HG02981 (cell line): ENCODE results near the gene SLC27A1.
"Not testable (repeated sequence)": the region's sequence is repeated elsewhere in the genome, so short reads cannot be mapped to it uniquely, and the experiment has no call there.

Experiments
- ATAC-seq: cut with Tn5 transposase; IDR thresholded peaks from one replicate; pipeline ENCODE4 v1.9.1; 2021; ENCODE audit warnings: mild to moderate bottlenecking, moderate library complexity; ENCODE audit not compliant: unreplicated experiment

The SLC27A1 gene

DNA sequence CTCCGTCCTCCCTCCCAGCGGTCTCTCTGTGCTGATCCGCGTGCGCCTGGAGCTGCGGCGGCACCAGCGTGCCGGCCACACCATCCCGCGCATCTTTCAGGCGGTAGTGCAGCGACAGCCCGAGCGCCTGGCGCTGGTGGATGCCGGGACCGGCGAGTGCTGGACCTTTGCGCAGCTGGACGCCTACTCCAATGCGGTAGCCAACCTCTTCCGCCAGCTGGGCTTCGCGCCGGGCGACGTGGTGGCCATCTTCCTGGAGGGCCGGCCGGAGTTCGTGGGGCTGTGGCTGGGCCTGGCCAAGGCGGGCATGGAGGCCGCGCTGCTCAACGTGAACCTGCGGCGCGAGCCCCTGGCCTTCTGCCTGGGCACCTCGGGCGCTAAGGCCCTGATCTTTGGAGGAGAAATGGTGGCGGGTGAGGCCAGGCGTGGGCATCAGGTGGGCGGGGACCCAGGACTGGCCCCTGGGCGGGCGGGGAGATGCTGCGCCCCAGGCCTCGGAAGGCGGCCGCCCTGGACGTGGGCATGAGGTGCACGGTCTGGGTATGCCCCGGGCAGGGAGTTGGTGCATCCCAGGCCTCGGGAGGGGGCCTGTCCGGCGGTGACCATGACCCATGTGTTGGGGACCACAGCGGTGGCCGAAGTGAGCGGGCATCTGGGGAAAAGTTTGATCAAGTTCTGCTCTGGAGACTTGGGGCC is 16.4 kb downstream of the SLC27A1 start:
- no peak for ATAC-seq

DNA sequence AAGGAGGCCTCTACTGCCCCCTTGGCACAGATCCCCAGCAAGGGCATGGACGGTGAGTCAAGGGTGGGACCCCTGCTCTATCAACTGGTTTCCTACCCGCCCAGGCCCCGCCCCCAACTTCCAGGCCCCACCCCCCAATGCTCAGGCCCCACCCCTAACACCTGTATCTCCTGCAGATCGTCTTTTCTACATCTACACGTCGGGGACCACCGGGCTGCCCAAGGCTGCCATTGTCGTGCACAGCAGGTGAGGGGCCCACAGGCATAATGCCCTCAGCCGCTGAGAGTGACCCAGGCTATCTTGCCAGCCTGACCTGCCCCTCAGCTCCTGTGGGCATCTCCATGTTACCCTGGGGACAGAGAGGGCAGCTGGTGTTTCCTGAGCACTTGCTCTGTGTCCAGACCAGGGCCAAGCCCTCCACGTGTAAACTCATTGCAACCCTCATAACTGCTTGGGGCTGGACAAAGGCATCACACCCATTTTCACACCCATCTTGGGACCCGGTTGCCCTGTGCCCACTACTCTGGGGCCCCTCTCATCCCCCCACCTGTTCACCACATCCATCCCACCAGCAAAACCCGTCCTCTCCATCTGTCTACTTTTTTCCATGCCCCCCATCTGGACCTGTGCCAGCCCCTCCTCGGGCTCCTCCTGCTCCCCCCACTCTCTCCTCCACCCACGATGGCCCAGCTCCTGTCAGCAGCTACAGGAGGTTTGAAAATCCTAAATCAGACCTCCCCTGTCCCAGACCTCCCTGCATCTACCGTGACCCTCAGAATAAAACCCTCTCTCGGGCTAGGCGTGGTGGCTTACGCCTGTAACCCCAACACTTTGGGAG is 17.2 kb downstream of the SLC27A1 start:
- ATAC-seq: no peak

- no peak for ATAC-seq
Observed at GRCh38 chr19:17488593-17489391, 18.5 kb downstream of the SLC27A1 start.

DNA sequence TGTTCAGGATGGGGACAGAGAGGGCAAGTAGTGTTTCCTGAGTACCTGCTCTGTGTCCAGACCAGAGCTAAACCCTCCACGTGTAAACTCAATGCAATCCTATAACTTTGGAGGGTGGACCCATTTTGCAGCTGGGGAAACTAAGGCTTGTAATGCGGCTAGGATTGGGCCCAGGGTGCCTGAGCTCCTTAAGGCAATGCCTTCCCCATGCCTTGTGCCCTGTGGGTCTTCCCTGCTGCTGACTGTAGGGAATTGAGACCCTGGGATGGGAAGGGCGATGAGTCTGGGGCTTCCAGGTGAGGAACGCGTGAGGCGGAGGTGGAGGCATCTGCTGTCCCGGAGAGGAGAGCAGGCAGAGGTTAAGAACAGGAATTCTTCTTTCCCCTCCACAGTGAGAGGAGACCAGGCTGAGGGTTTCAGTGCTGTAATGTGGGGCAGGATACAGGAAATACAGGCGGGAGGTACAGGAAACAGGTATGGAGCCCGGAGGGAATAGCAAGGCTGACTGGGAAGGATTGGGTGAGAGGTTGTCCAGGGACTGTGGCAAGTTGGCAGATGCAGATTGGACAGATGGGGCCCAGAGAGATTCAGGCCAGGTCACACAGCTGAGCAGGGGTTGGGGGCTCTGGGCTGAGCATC is 19.2 kb downstream of the SLC27A1 start:
- no peak for ATAC-seq

DNA sequence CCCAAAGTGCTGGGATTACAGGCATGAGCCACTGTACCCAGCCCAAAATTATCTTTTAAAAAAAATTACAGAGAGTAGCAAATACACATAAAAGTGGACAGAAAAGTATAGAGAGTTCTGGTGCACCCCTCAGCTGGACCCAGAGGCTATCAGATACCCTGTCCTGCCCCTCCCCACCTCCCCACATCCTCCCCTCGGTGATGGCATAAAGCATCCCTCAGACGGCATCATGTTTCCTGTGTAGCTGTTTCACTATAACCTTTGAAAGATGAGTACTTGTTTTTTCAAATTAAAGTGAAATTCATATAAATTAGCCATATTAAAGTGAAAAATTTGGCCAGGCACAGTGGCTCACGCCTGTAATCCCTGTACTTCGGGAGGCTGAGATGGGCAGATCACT is 20.1 kb downstream of the SLC27A1 start:
- ATAC-seq: no peak

GRCh38 chr19:17491287-17491686 is 21.0 kb downstream of the SLC27A1 start:
- no peak for ATAC-seq

DNA sequence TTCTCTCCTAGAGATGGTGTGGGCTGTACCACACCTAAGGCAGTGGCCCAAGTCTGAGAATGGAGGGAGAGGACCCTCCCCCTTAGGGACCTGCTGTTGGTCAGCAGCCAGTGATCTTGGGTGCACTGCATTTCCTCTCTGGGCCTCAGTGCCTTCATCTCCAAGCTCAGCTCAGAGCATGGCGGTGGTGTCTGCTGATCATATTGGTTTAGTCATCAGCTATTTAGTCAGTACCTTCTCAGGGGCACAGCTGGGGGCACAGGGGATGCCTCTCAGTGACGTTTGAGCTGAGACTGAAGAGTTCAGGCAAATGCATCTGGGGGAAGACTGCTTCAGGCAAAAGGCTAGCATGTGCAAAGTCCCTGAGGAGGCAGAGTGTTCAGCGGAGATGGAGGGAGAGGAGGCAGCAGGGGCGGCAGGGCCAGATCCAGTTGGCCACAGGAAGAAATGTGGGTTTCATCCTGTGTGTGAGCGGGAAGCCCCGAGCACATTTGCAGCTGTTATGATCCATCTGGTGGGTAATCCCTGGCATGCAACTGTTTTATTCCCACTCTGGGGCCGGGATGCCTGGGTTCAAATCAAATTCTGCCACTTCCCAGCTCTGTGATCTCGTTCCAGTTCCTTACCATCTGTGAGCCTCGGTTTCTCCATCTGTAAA is 25.4 kb downstream of the SLC27A1 start:
- no peak for ATAC-seq

DNA sequence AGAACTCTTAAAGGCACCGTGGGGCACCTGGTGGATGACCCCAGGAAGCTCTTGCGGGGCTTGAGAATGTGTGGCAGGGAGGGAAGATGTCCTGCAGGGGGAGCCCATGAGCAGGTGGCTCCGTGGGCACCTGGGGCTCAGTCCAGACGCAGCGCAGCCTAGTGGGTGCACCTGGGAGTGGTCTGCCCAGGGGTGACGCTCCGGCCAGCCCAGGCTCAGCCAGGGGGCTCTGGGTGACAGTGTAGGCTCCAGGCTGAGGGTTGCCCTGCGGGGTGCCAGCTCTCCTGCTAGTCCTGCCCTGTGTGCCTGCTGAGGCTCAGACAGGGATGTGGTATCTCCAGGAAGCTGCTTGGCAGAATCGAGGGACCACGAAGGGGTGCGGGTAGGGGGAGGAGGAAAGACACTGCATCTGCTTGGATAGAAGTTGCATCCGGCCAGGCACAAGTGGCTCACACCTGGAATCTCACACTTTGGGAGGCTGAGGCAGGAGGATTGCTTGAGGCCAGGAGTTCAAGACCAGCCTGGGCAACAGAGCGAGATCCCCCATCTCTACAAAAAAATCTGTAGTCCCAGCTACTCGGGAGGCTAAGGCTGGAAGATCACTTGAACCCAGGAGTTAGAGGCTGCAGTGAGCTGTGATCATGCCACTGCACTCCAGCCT is 26.1 kb downstream of the SLC27A1 start:
- ATAC-seq: peak; percentile 68

GRCh38 chr19:17497149-17497798 is 26.9 kb downstream of the SLC27A1 start:
- ATAC-seq: no peak

DNA sequence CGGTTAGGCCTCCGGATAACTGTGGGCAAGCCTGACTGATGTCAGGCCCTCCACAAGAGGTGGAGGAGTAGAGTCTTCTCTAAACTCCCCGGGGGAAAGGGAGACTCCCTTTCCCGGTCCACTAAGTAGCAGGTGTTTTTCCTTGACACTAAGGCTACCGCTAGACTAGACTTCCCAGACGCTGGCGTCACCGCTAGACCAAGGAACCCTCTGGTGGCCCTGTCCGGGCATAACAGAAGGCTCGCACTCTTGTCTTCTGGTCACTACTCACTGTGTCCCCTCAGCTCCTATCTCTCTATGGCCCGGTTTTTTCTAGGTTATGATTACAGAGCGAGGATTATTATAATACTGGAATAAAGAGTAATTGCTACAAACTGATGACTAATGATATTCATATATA is 28.7 kb downstream of the SLC27A1 start:
- not testable (repeated sequence) for ATAC-seq

DNA sequence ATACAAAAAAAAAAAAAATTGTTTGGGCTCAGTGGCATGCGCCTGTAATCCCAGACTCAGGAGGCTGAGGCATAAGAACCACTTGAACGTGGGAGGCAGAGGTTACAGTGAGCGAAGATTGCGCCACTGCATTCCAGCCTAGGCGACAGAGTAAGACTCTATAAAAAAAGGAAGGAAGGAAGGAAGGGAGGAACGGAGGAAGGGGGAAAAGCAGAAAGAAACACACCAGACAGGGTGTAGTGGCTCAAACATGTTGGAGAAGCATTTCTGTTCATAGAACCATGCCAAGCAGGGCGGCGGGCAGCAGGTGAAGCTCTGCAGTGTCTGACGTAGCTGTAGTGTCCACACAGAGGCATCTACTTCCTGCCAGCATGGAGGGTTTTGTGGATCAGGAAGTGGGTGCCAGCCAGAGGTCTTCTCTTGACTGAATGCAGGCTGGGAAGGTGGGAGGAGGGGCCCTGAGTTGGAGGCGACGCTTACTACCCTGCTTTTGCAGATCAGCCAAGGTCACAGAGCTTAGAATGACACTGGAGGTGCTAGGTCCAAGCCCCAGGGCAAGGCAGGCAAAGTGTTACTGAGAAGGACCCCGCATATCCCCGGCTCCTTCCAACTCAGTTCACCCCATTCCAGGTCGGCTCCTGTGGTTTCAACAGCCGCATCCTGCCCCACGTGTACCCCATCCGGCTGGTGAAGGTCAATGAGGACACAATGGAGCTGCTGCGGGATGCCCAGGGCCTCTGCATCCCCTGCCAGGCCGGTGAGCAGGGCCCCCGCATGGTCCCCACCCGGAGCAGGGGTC is 29.5 kb downstream of the SLC27A1 start:
- ATAC-seq: no peak

- no peak for ATAC-seq
Observed at GRCh38 chr19:17500447-17501198, 30.3 kb downstream of the SLC27A1 start.

GRCh38 chr19:17503240-17503639 is 32.9 kb downstream of the SLC27A1 start:
- no peak for ATAC-seq

DNA sequence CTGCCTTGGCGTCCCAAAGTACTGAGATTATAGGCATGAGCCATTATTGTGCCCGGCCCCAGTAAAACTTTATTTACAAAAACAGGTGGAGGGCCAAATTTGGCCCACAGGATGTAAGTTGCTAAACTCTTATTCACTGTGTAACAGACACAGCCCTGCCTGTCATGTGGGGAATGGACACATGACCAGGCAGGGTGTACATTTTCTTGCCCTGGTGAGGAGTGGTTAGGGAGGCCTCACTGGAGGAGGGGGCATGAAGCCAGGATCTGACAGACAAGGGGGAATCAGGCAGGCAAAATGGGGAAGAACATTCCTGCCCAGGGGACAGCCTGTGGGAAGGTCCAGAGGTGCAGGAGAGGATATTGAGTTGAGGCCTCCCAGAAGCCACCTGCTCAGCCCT is 33.7 kb downstream of the SLC27A1 start:
- ATAC-seq: no peak

GRCh38 chr19:17504456-17504855 is 34.1 kb downstream of the SLC27A1 start:
- no peak for ATAC-seq

GRCh38 chr19:17505223-17505622 is 34.9 kb downstream of the SLC27A1 start:
- no peak for ATAC-seq

- no peak for ATAC-seq
Observed at GRCh38 chr19:17506745-17507144, 36.4 kb downstream of the SLC27A1 start.

DNA sequence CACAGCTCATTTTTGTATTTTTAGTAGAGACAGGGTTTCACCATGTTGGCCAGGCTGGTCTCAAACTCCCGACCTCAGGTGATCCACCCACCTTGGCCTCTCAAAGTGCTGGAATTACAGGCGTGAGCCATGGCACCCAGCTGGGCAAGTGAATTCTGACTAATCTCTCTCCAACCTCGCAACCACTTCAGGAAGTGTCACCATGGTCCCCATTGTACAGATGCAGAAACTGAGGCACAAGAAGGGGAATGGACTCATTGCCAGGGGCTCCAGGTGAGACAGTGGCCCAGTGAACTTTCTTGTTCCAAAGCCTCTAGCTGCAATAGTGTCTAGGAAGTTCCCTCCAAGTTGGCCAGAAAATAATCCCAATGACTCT is 38.2 kb downstream of the SLC27A1 start:
- not testable (repeated sequence) for ATAC-seq
